DND-41 (cell line): Measurements from ENCODE around the gene FAM13A.
"Not testable (repeated sequence)": the region's sequence is repeated elsewhere in the genome, so short reads cannot be mapped to it uniquely, and the experiment has no call there.

Experiments used
- ATAC-seq: fragments of 200-7000 bp; cut with Tn5 transposase; 3 replicates; pipeline ENCODE4 v1.9.1; 2021; ENCODE audit warnings: low read depth; ENCODE audit not compliant: insufficient read depth
- DNase-seq: peaks from one replicate; pipeline ENCODE4 v3.0.0-alpha.2; 2020
- H2AFZ ChIP-seq: 2 replicates; pipeline ENCODE4 v1.6.0; 2012; ENCODE audit warnings: low read depth, low read length
- H3K27ac ChIP-seq: 2 replicates; pipeline ENCODE4 v1.5.1; 2012; ENCODE audit warnings: low read length, inconsistent platforms
- H3K27me3 ChIP-seq: fragments of 200-600 bp; sonication (generic); 2 replicates; pipeline ENCODE4 v1.6.0; 2012; ENCODE audit warnings: low read length, mild to moderate bottlenecking, inconsistent platforms; ENCODE audit not compliant: insufficient read depth, poor library complexity
- H3K36me3 ChIP-seq: 2 replicates; pipeline ENCODE4 v1.5.1; 2012; ENCODE audit warnings: low read length, inconsistent platforms; ENCODE audit not compliant: insufficient read depth
- H3K4me1 ChIP-seq: 2 replicates; pipeline ENCODE4 v1.5.1; 2012; ENCODE audit warnings: mild to moderate bottlenecking, low read length; ENCODE audit not compliant: insufficient read depth
- H3K4me2 ChIP-seq: 2 replicates; pipeline ENCODE4 v1.6.0; 2012; ENCODE audit warnings: mild to moderate bottlenecking, moderate library complexity, low read length, inconsistent platforms; ENCODE audit not compliant: insufficient read depth
- H3K4me3 ChIP-seq, 2 experiments: fragments of 200-600 bp in 1 of 2; shearing (Covaris generic) in 1 of 2; 2 replicates each; pipeline ENCODE4 v1.5.1; 2012 to 2016; ENCODE audit warnings: inconsistent platforms in 2 of 2, low read length in 2 of 2, mild to moderate bottlenecking in 2 of 2, low read depth in 1 of 2, moderate library complexity in 1 of 2
- H3K79me2 ChIP-seq: 2 replicates; pipeline ENCODE4 v1.6.0; 2012; ENCODE audit warnings: low read length, inconsistent platforms; ENCODE audit not compliant: insufficient read depth
- H3K9ac ChIP-seq: 2 replicates; pipeline ENCODE4 v1.6.0; 2012; ENCODE audit warnings: low read depth, mild to moderate bottlenecking, inconsistent platforms, low read length, moderate library complexity
- H3K9me3 ChIP-seq: 2 replicates; pipeline ENCODE4 v1.5.1; 2012; ENCODE audit warnings: low read length, moderate library complexity, mild to moderate bottlenecking, inconsistent platforms; ENCODE audit not compliant: insufficient read depth, severe bottlenecking
- H4K20me1 ChIP-seq: 2 replicates; pipeline ENCODE4 v1.6.0; 2012; ENCODE audit warnings: low read length; ENCODE audit not compliant: insufficient read depth
- EZH2 ChIP-seq: IDR thresholded peaks from 3 replicates; pipeline ENCODE4 v1.6.1; 2012; ENCODE audit warnings: borderline replicate concordance, low read depth, mild to moderate bottlenecking, moderate library complexity, low read length, inconsistent platforms; ENCODE audit not compliant: severe bottlenecking
- TF ChIP-seq, protein P1 (sequence below): IDR thresholded peaks from 2 replicates; pipeline ENCODE4 v1.5.1; 2012; ENCODE audit warnings: borderline replicate concordance, low read length, moderate library complexity, mild to moderate bottlenecking; ENCODE audit not compliant: poor library complexity, severe bottlenecking; ENCODE audit errors: extremely low read depth

Gene FAM13A

DNA sequence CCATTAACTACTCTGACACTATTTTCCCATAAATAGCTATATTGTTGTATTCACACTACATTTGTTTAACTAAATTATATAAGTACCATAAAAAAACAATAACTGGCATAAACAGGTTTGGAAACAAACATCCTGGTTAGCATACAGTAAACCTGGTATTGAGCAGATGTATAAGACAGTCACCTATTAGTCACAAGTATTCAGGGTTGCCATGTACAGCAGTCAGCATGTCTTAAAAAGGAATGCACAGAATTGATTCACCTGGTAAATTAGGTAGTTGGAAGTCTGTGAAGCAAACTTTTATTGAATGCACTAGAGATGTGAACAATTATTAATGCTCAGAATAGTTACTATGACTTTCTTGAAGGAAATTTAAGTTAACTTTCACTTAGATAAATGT lies 137.9 kb downstream of the FAM13A start:
- Histone ChIP-seq H3K4me3 (no peak overlapping the region), H3K9me3 (no peaks in the 10 kb centered on the region), H3K27me3 (no peaks in the 10 kb centered on the region), H3K27ac (no peak overlapping the region), H3K4me2 (no peak overlapping the region), H4K20me1 (no peaks in the 10 kb centered on the region), H3K79me2 (no peaks in the 10 kb centered on the region), H2AFZ (no peak overlapping the region), H3K9ac (no peak overlapping the region), H3K36me3 (no peaks in the 10 kb centered on the region), H3K4me1 (no peaks in the 10 kb centered on the region)
- ATAC-seq, result no peak
- TF ChIP-seq, protein P1, sequence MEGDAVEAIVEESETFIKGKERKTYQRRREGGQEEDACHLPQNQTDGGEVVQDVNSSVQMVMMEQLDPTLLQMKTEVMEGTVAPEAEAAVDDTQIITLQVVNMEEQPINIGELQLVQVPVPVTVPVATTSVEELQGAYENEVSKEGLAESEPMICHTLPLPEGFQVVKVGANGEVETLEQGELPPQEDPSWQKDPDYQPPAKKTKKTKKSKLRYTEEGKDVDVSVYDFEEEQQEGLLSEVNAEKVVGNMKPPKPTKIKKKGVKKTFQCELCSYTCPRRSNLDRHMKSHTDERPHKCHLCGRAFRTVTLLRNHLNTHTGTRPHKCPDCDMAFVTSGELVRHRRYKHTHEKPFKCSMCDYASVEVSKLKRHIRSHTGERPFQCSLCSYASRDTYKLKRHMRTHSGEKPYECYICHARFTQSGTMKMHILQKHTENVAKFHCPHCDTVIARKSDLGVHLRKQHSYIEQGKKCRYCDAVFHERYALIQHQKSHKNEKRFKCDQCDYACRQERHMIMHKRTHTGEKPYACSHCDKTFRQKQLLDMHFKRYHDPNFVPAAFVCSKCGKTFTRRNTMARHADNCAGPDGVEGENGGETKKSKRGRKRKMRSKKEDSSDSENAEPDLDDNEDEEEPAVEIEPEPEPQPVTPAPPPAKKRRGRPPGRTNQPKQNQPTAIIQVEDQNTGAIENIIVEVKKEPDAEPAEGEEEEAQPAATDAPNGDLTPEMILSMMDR, result no peak
- no peak for TF ChIP-seq EZH2
- DNase-seq, result no peak

DNA sequence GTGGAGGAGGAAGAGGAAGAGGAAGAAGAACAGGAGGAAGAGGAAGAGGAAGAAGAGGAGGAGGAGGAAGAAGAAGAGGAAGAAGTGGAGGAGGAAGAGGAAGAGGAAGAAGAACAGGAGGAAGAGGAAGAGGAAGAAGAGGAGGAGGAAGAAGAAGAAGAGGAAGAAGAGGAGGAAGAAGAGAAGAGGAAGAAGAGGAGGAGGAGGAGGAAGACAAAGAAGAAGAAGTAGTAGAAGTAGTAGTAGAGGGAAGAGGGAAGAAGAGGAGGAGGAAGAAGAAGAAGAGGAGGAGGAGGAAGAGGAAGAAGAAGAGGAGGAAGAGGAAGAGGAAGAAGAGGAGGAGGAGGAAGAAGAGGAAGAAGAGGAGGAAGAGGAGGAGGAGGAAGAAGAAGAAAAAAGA lies 143.8 kb downstream of the FAM13A start:
- H2AFZ ChIP-seq, result not testable (repeated sequence)

DNA sequence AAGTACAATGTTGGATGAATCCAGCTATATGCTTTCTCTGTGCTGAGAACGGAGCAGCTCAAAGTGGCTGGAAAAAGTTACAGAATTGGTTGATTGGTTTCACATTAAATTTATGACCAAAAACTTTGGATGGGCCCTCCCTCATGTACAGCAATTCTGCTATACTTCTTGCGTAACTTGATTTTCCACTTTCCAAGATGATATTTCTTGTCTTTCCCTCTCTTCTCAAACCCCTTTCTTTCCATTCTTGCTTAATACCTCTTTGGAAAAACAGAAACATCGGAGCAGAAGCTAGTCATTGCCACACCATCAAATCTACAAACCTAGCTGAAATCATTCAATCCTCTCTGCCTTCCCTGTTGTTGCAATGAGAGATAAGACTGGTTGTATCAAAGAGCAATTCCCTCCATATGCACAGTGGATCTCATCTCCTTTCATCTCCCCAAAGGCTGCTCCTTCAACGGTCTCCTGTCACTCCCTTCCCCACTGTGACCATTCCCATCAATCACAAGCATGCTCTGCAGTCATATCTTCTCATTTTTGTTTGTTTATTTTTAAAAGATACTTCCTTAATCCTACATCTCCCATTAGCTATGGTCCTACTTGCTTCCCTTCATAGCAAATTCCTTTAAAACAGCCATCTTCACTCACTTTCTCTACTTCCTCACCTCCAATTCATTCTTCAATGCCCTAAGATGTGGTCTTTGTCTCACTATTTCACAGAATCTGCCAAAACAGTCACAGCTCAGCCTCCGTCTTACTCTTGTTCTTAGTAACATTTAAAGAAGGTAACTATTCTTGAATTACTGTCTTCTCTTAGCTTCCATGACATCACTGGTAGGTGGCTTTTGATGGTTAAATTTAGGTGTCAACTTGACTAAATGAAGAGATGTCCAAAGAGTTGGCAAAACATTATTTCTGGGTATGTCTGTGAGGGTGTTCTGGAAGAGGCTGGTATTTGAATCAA lies 145.5 kb downstream of the FAM13A start:
- Histone ChIP-seq H3K9me3 (no peaks in the 10 kb centered on the region), H3K4me3 (no peak overlapping the region), H3K79me2 (no peaks in the 10 kb centered on the region), H3K36me3 (no peaks in the 10 kb centered on the region), H3K4me2 (no peak overlapping the region), H3K27me3 (no peaks in the 10 kb centered on the region), H3K9ac (no peak overlapping the region), H3K4me1 (no peaks in the 10 kb centered on the region), H4K20me1 (no peaks in the 10 kb centered on the region), H3K27ac (no peak overlapping the region), H2AFZ (no peak overlapping the region)
- ATAC-seq (no peak), DNase-seq (no peak)
- TF ChIP-seq, protein P1, result no peak
- no peak for TF ChIP-seq EZH2

More for the DNA sequence above, 143.8 kb downstream of the FAM13A start:
- not testable (repeated sequence) for H3K79me2 ChIP-seq, H3K4me3 ChIP-seq, H3K9ac ChIP-seq, DNase-seq, H4K20me1 ChIP-seq, ATAC-seq, H3K27me3 ChIP-seq, H3K27ac ChIP-seq, H3K4me1 ChIP-seq, H3K4me2 ChIP-seq, H3K9me3 ChIP-seq, H3K36me3 ChIP-seq

- Histone ChIP-seq H3K9me3 (no peaks in the 10 kb centered on the region), H4K20me1 (no peaks in the 10 kb centered on the region), H3K27me3 (no peaks in the 10 kb centered on the region), H3K4me1 (no peaks in the 10 kb centered on the region), H3K4me2 (no peak overlapping the region), H3K9ac (no peak overlapping the region), H3K27ac (no peak overlapping the region), H3K4me3 (no peak overlapping the region), H3K36me3 (no peaks in the 10 kb centered on the region), H3K79me2 (no peaks in the 10 kb centered on the region), H2AFZ (no peak overlapping the region)
- no peak for DNase-seq
- no peak for ATAC-seq
- TF ChIP-seq, protein P1, result no peak
- TF ChIP-seq EZH2, result no peak
These were observed 146.9 kb downstream of the FAM13A start for GRCh38 chr4:88910101-88910500.
